ENCODE measurements around the gene EHMT1.

- TF ChIP-seq EZH2 (IDR thresholded peaks at IDR 0.05; ENCODE audit: low read depth, low read length, severe bottlenecking) (no peak), SP2 (IDR thresholded peaks at IDR 0.05; ENCODE audit: low read length) (no peak), RAD21 (IDR thresholded peaks at IDR 0.05 in 1 of 2, conservative IDR thresholded peaks at IDR 0.05 in 1 of 2; ENCODE audit: low read depth in 2 of 2, low read length in 2 of 2) (no peak), CTCF (IDR thresholded peaks at IDR 0.05; ENCODE audit: control extremely low read depth in 1 of 3, insufficient read depth in 1 of 3, low read depth in 1 of 3, low read length in 3 of 3) (no peak), RFX5 (IDR thresholded peaks at IDR 0.05; ENCODE audit: borderline replicate concordance, low read depth, low read length) (no peak), SRF (IDR thresholded peaks at IDR 0.05; ENCODE audit: low read depth, low read length) (no peak), GABPA (IDR thresholded peaks at IDR 0.05; ENCODE audit: borderline replicate concordance, insufficient read depth, low read length) (no peak), MAFK (IDR thresholded peaks at IDR 0.05; ENCODE audit: low read depth, low read length) (no peak), POLR2A (IDR thresholded peaks at IDR 0.05; ENCODE audit: control extremely low read depth in 1 of 2, low read depth in 2 of 2, low read length in 2 of 2) (no peak)
- TF ChIP-seq, protein P1, sequence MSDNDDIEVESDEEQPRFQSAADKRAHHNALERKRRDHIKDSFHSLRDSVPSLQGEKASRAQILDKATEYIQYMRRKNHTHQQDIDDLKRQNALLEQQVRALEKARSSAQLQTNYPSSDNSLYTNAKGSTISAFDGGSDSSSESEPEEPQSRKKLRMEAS (IDR thresholded peaks at IDR 0.05) = no peak
Measured at GRCh38 chr9:137721479-137721878, 102.7 kb downstream of the EHMT1 start.

Measured in H1 (cell line).